NCI-H146 treated with DMSO at 0.1 percent for 48 hours (cell line): ENCODE measurements around the gene KIAA1755.

Experiments used
- DNase-seq: peaks from one replicate; lab custom pipeline; 2025; ENCODE audit not compliant: unreplicated experiment; lab: John Stamatoyannopoulos, UW

Gene KIAA1755

GRCh38 chr20:38167851-38168760 is 92.4 kb downstream of the KIAA1755 start:
- DNase-seq: no peak

DNA sequence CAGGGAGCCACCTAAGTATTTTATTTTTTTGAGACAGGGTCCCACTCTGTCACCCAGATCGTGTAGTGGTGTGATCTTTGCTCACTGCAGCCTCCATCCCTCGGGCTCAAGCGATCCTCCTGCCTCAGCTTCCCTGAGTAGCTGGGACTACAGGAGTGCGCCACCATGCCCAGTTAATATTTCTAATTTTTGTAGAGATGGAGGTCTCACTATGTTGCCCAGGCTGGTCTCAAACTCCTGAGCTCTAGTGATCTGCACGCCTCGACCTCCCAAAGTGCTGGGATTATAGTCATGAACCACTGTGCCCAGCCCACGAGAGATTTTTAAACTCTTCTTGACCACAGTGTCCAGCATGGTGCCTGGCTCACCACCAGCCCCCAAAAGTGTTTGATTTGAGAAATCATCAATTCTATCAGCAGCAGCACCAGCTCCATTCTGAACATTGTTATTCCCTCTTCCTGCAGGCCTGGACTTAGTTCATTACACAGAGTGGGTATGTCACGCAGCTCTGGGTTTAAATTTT is 93.1 kb downstream of the KIAA1755 start:
- DNase-seq: no peak

- DNase-seq: no peak
Observed at GRCh38 chr20:38166703-38167233, 93.8 kb downstream of the KIAA1755 start.

GRCh38 chr20:38165966-38166702 is 94.4 kb downstream of the KIAA1755 start:
- DNase-seq: no peak

DNA sequence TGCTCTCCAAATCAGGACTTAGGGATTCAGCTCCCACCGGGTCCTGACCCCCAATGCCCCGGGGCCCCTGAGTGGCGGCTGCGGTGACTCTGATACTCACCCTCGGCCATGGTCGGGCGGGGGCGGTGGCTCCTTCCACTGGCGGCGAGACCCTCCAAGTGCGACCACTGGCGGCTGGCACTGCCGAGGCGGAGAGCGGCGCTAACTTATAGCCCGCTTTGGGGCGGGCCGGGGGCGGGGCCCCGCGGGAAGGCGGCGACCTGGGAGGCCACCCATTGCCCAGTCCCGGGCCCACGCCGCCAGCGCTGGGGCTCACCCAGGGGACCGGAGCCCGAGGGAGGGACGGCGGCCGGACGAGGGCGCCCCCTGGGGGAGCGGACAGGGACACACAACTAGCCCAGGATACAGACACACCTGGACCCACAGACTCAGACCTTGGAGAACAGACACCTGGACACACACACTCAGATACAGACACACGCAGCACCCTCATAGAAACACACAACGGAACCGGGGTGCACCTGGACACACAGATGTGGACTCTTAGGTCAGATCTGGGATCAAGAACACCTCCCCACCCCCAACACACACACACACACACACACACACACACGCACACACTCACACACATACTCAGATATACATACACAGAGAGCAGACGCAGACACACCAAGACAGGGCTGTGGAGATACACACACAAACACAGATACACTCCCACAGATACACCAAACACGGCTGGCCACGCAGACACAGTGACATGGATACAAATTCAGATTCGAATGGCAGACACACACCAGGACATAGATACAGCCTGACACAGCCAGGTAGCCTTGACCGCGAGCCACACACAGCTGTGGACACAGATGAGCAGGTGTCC is 95.2 kb downstream of the KIAA1755 start, which contains the start of gene TGM2:
Gene TGM2 (minus strand): TSS at position 182 of the 877 bp plus-strand sequence. CDS start 72 bp downstream, at position 110.
- DNase-seq: peak; percentile 65

- DNase-seq: no peak
Observed at GRCh38 chr20:38164624-38165088, 95.9 kb downstream of the KIAA1755 start.

- DNase-seq: no peak
Observed at GRCh38 chr20:38164069-38164468, 96.5 kb downstream of the KIAA1755 start.

- no peak for DNase-seq
Observed at GRCh38 chr20:38162878-38163875, 97.4 kb downstream of the KIAA1755 start.

- DNase-seq: no peak
Observed at GRCh38 chr20:38162149-38162548, 98.4 kb downstream of the KIAA1755 start.

- no peak for DNase-seq
Observed at GRCh38 chr20:38161412-38161774, 99.1 kb downstream of the KIAA1755 start.
